Measurements from ENCODE around the gene CSNK1D. TPM values are rescaled to one million over a fixed set of nuclear protein-coding genes. Genes with fewer than 3 reads are reported as not detected.
"Not testable (repeated sequence)": the region's sequence is repeated elsewhere in the genome, so short reads cannot be mapped to it uniquely, and the experiment has no call there.

CSNK1D gene
- total RNA-seq, 1 experiment from 2014 or later = 157 TPM

GRCh38 chr17:82267575-82268379 lies 5.7 kb downstream of the CSNK1D start:
- Mint-ChIP-seq H3K4me3 (ENCODE audit: low read depth, unreplicated experiment) (peak overlapping the region; percentile 68), H3K27me3 (ENCODE audit: unreplicated experiment) (no peaks in the 10 kb centered on the region), H3K36me3 (ENCODE audit: insufficient read depth, unreplicated experiment) (peaks cover 94% of the 10 kb centered on the region), H3K27ac (ENCODE audit: unreplicated experiment) (peak overlapping the region; percentile 76), H3K4me1 (ENCODE audit: low read depth, unreplicated experiment) (peaks cover 59% of the 10 kb centered on the region), H3K9me3 (ENCODE audit: low read depth, unreplicated experiment) (no peaks in the 10 kb centered on the region)
- CTCF ChIA-PET = interaction anchor here (0.5 kb wide), 1 partner anchor 267 kb away, joined by 7 read pairs; no protein-coding TSS in a partner anchor
- intact Hi-C loops (cut with micrococcal nuclease; ENCODE audit: unreplicated experiment) = no loop called here
- BruUV-seq (replicated peaks) = no TSS peak
- DNase-seq = peak; percentile 90
- no peak for TF ChIP-seq CTCF (IDR thresholded peaks at IDR 0.05; ENCODE audit: unreplicated experiment)

- DNase-seq = no peak
- no TSS peak for BruUV-seq (replicated peaks)
- intact Hi-C loops (cut with micrococcal nuclease; ENCODE audit: unreplicated experiment) = no loop called here
- H3K27ac Mint-ChIP-seq (ENCODE audit: unreplicated experiment) = peak overlapping the region; percentile 50
- H3K36me3 Mint-ChIP-seq (ENCODE audit: insufficient read depth, unreplicated experiment) = peaks cover 95% of the 10 kb centered on the region
- no peaks in the 10 kb centered on the region for H3K27me3 Mint-ChIP-seq (ENCODE audit: unreplicated experiment)
- H3K9me3 Mint-ChIP-seq (ENCODE audit: low read depth, unreplicated experiment) = no peaks in the 10 kb centered on the region
- peaks cover 50% of the 10 kb centered on the region for H3K4me1 Mint-ChIP-seq (ENCODE audit: low read depth, unreplicated experiment)
- no peak for TF ChIP-seq CTCF (IDR thresholded peaks at IDR 0.05; ENCODE audit: unreplicated experiment)
- peak overlapping the region; percentile 68 for H3K4me3 Mint-ChIP-seq (ENCODE audit: low read depth, unreplicated experiment)
- CTCF ChIA-PET = no interaction called here
Observed at GRCh38 chr17:82266142-82266541, 7.4 kb downstream of the CSNK1D start.

DNA sequence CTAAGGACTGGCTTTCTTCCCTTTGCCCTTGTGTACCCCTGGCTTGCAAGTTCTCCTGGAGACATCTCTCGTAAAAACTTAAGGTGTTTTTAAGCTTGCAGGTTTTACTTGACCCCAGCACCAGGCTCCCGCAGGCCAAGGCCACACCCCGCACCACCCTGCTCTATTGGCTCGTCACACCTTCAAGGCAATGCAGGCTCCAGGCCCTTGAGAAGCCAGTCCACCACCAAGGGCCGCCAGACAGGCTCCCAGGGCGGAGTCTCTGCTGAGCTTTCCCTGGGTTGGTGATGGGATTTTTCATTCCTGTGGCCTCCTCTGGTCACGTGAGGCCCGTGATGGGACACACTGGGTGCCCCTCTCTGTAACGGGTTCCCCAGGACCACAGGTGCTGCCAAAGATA lies 9.9 kb downstream of the CSNK1D start:
- Mint-ChIP-seq H3K4me1 (ENCODE audit: low read depth, unreplicated experiment) (peaks cover 27% of the 10 kb centered on the region), H3K9me3 (ENCODE audit: low read depth, unreplicated experiment) (no peaks in the 10 kb centered on the region), H3K36me3 (ENCODE audit: insufficient read depth, unreplicated experiment) (peaks cover 95% of the 10 kb centered on the region), H3K27ac (ENCODE audit: unreplicated experiment) (no peak overlapping the region), H3K27me3 (ENCODE audit: unreplicated experiment) (no peaks in the 10 kb centered on the region), H3K4me3 (ENCODE audit: low read depth, unreplicated experiment) (no peak overlapping the region)
- intact Hi-C loops (cut with micrococcal nuclease; ENCODE audit: unreplicated experiment) = no loop called here
- CTCF ChIA-PET = interaction anchor here (0.6 kb wide), 1 partner anchor 16 kb away, joined by 6 read pairs; no protein-coding TSS in a partner anchor
- TF ChIP-seq CTCF (IDR thresholded peaks at IDR 0.05; ENCODE audit: unreplicated experiment) = no peak
- BruUV-seq (replicated peaks) = no TSS peak
- no peak for DNase-seq

GRCh38 chr17:82262344-82262743 lies 11.2 kb downstream of the CSNK1D start:
- no peak overlapping the region for H3K4me3 Mint-ChIP-seq (ENCODE audit: low read depth, unreplicated experiment)

GRCh38 chr17:82259972-82260961 lies 13.2 kb downstream of the CSNK1D start:
- H3K9me3 Mint-ChIP-seq (ENCODE audit: low read depth, unreplicated experiment); BruUV-seq (replicated peaks); DNase-seq; H3K4me3 Mint-ChIP-seq (ENCODE audit: low read depth, unreplicated experiment); intact Hi-C loops (cut with micrococcal nuclease; ENCODE audit: unreplicated experiment); CTCF ChIA-PET; H3K27me3 Mint-ChIP-seq (ENCODE audit: unreplicated experiment); H3K27ac Mint-ChIP-seq (ENCODE audit: unreplicated experiment); H3K4me1 Mint-ChIP-seq (ENCODE audit: low read depth, unreplicated experiment): not testable (repeated sequence)
- peaks cover 92% of the 10 kb centered on the region for H3K36me3 Mint-ChIP-seq (ENCODE audit: insufficient read depth, unreplicated experiment)

More at GRCh38 chr17:82262344-82262743, 11.2 kb downstream of the CSNK1D start:
- H3K27me3 Mint-ChIP-seq (ENCODE audit: unreplicated experiment) = no peaks in the 10 kb centered on the region
- no peak overlapping the region for H3K27ac Mint-ChIP-seq (ENCODE audit: unreplicated experiment)
- H3K9me3 Mint-ChIP-seq (ENCODE audit: low read depth, unreplicated experiment) = no peaks in the 10 kb centered on the region
- peaks cover 93% of the 10 kb centered on the region for H3K36me3 Mint-ChIP-seq (ENCODE audit: insufficient read depth, unreplicated experiment)
- intact Hi-C loops (cut with micrococcal nuclease; ENCODE audit: unreplicated experiment) = no loop called here
- H3K4me1 Mint-ChIP-seq (ENCODE audit: low read depth, unreplicated experiment) = peaks cover 14% of the 10 kb centered on the region
- CTCF ChIA-PET = no interaction called here
- BruUV-seq (replicated peaks) = no TSS peak
- TF ChIP-seq CTCF (IDR thresholded peaks at IDR 0.05; ENCODE audit: unreplicated experiment) = no peak
- no peak for DNase-seq
